CD4-positive, alpha-beta T cell treated with Interleukin-15 for 1 hour (primary cell): ENCODE measurements around the gene RNF220.

Source experiments
- DNase-seq: peaks from one replicate; pipeline ENCODE4 v3.0.0-alpha.2; 2020

The RNF220 gene

DNA sequence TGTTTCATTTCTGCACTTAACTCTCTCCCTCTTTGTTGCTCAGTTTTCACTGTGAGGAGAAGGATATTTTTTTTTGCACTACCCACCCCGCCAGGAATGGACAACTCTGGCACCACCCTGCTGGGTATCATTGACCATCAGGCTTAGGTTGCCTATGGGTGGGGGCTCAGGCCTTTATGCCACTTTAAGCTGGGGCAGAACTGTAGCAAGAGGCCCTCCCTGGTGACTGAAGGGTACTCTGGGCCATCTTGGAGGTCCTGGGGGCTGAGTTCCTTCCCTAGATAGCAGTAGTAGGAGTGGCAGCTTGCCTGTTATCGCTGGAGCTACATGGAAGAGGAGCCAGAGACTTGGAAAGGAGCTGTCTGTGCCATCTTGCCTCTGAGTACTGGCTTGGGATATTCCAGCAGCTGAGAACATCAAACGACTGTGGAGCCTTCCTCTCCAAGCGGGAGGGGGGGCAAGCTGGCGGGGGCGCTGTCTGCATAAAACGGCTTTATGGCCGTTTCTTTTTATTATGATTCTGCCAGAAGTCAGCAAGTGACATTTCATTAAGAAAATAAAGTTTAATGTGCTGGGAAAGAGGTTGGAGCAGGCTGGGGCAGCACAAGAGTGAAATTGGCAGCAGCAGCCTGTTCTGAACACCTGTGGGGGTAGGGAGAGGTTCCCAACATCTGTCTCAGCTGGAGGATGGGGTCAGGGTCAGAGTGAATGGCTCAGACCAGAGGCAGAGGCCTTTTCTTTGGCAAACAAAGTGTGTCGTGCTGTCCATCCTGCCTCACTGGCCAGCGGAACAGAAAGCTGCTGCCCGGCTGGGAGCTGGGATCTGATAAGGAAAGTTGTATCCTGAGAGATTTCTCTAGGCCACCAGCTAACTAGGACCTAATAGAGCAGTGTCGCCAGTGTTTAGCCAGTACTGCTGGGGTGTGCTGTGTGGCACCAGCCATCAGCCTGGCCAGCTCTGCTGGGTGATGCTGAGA lies 236.4 kb downstream of the RNF220 start:
- no peak for DNase-seq

DNA sequence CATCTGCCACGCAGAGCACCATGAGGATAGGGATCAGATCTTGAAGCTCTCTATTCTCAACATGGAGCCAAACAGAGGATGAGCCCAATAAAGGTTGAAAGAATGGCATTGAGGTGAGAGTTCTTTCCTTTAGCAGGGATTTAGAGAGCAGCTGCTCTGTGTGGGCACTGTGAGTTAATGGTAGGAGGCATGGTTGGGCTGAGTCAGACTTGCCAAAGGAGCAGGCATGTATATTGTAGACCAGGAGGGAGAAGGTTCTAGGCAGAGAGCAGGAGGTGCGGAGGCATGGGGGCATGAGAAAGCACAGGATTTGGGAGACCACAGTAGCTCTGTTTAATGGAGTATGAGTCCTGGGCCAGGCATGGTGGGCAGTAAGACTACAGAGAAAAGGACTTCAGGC lies 237.2 kb downstream of the RNF220 start:
- no peak for DNase-seq

DNA sequence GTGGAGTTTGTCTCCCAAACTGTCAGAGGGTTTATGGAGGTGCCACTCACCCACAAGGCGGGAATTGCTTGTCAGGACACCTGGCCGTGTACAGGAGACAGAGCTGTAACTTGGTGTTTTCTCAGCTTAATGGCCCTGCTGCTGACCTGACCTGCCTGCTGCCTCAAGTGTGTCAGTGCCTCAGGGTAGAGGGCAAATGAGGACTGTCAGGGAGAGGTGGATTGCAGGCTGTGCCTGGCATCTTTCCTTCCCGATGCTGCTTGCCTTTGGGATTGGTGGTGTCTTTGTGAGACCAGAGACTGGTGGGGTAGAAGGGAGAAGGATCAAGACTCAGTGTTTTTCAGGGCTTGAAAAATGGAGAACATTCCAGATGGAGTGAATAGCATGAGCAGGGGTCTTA lies 237.9 kb downstream of the RNF220 start:
- no peak for DNase-seq

DNA sequence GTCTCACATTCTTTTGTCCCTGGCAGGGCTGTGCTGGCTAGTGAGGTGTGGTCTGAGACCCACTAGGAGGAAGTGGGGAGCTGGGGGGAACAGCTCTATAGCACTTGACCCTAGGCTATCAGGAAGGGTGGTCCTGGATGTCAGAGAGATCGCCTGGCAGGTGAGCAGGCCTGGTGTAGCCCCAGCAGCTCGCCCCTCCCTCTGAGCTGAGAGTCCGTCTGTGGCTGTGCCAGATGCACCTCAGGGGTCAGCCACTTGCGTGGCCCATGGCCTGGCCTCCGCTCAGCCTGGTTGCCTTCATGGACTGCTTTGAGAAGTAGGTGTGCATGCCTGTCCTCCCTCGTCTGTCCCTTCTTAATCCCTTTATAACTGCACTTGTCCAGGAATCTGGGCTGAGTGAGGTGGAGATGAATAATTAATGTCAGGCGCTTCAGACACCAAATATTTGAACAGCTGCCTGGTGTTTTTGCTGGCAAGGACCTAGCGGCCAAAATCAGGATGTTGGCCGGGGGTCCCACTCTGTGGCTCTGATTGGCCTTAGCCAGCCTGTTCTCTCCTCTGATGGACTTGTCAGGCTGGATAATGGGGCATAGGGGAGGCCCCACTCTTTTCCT lies 238.8 kb downstream of the RNF220 start:
- no peak for DNase-seq

DNA sequence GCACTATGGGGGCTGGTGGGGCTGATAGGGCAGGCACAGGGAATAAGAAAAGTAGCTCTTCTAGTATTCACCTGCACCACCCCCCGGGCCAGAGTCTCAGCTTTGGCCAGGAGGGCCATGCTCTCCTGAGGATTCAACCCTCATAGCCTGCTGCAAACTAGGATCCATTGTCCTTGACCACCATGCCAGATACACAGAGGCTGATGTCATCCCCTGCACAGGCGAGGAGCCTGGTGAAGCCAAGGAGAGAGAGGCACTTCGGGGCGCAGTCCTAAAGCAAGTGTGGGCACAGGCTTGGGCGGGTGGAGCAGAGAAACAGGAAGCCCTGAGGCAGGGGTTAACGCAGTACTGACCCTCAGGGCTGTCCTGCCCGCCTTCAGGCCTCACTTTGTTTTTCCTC lies 239.8 kb downstream of the RNF220 start:
- DNase-seq: no peak

DNA sequence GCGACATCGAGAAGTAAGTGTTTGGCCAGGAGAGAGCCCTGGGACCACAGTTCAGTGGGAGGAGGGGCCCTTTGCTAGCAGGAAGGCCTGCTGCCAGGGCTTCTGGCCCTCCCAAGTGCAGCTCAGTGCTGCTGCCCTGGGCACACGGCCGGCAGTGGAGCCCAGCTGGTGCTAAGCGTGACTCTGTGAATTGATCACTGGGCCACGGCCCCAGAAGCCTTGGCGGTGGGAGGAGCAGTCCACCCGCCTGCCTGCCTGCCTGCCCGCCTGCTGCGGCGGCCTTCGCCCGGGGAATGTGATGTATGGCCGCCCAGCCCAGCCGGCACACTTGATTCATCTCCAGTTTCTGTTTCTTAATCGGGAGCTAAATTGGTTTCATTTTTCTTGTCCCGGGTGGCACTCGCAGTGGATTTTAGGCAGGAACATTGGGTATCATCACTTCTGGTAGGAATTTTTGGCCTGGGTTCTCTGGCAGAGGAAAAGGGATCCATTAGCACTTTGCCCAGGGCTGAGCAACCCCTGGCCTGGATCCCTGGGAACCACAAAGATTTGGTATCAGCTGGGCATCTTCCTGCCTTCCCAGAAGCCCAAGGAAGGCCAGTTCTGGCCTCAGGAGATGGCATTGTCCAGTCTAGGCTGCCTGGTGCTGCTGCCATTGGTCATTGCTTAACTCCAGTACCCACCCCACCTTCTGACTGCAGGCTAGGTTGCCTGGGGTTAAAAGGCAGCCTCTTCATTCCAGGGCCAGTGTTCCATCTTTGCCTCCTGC lies 240.6 kb downstream of the RNF220 start:
- no peak for DNase-seq

DNA sequence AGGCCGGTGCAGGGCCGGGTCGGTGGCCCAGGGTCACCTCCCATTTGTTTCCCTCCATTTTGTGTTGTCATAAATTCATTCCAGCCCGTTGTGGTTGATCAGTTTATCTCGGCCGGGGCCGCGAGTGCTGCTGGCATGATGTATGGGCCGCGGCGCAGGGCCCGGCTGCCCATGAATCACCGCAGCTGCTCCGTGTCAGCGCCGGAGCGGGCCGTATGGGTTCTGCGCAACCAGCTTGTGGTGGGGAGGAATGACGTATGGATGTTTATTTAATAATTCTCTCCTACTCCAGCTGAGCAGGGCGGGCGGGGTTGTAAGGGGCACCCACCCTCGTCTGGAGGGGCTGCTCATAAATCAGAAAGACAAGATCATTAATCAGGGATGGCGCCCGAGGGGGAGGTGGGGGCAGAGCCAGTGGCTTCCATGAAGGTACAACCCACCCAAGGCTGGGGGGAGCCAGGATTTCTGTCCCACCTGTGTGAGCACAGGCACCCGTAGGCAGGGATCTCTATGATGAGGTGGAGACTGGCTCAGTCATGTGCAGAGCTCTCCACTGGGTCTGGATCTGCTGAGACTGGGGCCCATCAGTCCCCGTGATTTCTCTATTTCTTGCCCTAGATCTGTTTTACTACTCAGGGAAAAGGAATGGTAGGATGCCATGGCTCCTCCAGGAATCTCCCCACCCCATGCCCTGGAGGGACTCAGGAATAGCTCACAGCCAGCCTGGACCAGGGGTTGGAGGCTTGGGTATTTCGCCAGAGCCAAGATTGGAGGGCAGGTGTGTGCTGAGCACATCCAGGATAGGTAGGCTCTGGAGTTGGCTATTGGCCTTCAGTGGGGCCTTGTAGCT lies 241.4 kb downstream of the RNF220 start:
- DNase-seq: no peak

DNA sequence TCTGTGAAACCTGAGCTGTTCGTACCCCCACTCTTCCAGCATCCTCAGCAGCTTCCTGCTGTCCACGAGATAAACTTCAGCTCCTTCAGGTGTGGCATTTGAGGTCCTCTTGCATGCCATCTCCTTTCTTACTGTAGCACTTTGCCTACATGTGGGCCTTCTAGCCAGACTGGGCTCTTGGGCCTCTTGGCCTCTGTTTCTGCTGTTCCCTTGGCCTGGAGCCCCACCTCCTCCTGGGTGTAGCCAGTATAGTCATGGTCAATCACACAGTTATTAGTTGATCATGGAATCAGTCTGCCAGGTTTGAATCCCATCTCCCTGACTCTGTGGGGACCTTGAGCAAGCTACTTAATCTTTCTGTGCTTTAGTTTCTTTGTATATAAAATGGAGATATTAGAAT lies 242.8 kb downstream of the RNF220 start:
- no peak for DNase-seq

DNA sequence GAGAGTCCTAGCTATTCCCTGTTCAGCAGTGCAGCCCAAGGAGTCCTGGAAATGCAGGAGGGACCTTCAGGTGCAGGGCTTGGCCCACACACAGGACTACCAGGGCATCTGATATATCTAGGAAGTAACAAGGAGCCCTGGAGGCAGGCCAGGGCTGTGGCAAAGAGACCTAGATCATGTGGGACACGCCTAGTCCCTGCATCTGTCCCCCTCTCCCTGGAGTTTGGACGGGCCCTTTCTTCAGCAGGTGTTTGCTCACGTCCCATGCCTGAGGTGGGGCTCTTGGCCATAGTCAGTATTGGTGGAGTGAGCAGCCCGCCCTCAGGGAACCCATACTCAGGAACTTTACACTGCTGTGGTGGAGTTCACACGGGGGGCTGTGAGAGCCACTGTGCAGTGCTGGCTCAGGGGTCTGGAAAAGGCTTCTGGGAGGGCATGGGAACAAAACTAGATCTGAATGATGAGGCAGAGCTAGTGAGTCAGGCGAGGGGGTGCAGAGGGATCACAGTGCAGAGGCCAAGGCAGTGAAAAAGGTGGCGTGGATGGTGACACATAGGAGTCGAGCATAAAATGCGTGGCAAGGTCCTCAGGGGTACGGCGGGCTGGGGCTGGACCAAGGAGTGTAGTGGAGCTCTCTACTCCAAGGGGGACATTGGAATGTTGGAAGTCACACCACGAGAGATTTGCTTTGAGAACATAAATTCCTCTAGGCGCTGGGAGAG lies 243.6 kb downstream of the RNF220 start:
- no peak for DNase-seq

DNA sequence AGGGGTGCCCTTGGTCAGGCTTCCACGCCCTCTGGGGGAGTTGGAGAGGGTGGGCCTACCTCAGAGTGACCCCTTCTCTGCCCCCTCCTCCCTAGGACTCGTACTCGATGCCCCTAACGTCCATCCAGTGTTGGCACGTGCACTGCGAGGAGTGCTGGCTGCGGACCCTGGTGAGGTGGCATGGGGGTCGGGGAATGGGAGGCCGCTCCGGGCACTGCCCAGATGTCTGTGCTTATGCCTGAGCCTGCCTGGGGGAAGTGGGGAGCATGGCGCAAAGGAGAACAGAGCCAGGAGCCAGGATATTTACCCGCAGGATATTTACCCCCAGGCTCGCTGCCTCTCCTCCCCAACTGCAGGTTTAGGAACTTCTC lies 244.7 kb downstream of the RNF220 start:
- no peak for DNase-seq

DNA sequence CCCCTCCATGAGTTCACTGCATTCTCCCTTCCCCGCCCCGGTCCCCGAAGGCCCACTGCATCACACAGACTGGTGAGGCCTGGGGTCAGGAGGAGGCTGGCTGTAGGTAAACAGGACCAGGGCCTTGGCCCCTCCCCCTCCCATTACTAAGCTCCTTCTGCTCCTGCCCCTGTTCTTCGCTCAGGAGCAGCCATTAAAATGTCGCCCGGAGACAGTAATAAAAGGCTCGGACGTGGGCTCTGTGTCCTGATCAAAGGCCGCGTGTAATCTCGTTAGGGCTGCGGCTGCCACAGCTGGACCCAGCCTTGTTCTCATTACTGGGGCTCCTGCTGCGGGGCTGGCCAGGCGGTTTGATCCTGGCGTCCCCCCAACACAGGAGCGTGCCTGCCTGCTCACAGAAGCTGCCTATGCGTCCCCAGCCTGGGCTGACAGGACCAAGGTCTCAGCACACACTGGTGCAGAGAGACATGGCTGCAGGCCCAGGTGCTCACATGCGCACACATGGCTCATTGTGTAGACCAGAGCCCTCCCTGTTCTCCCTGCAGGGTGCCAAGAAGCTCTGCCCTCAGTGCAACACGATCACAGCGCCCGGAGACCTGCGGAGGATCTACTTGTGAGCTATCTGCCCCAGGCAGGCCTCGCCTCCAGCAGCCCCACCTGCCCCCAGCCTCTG lies 245.2 kb downstream of the RNF220 start:
- DNase-seq: no peak

DNA sequence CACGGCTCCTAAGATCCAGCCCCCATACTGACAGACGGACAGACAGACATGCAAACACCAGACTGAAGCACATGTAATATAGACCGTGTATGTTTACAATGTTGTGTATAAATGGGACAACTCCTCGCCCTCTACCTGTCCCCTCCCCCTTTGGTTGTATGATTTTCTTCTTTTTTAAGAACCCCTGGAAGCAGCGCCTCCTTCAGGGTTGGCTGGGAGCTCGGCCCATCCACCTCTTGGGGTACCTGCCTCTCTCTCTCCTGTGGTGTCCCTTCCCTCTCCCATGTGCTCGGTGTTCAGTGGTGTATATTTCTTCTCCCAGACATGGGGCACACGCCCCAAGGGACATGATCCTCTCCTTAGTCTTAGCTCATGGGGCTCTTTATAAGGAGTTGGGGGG lies 246.0 kb downstream of the RNF220 start:
- DNase-seq: no peak

DNA sequence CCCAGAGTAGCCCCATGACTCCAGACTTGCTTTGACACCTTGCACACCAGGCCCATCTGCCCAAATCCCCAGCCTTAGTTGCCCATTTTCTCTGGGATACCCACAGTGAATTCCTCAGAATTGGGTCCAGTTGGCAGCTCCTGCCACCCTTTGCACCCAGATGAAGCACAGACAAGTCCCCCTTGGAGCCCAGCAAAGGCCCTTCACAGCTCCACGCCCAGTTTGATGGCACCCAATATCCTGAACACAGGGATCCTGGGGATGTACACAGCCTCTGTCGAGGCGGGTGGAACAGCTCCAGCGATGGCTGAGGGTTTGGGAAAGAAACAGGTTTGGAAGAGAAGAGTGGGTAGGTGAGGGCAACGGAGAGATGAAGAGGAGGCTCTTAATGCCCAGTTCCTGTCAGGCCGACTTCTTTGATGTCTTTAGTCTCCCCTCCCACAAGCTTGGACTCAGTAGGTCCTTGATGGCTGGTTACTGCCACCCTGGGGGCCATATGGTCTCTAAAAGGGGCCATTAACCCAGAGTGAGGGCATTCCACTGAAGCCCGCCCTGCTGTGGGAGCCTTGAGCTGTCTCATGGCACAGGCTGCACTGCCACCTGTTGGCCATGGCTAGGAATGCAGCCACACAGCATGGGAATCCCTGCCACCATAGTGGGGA lies 247.5 kb downstream of the RNF220 start:
- peak; percentile 65 for DNase-seq

DNA sequence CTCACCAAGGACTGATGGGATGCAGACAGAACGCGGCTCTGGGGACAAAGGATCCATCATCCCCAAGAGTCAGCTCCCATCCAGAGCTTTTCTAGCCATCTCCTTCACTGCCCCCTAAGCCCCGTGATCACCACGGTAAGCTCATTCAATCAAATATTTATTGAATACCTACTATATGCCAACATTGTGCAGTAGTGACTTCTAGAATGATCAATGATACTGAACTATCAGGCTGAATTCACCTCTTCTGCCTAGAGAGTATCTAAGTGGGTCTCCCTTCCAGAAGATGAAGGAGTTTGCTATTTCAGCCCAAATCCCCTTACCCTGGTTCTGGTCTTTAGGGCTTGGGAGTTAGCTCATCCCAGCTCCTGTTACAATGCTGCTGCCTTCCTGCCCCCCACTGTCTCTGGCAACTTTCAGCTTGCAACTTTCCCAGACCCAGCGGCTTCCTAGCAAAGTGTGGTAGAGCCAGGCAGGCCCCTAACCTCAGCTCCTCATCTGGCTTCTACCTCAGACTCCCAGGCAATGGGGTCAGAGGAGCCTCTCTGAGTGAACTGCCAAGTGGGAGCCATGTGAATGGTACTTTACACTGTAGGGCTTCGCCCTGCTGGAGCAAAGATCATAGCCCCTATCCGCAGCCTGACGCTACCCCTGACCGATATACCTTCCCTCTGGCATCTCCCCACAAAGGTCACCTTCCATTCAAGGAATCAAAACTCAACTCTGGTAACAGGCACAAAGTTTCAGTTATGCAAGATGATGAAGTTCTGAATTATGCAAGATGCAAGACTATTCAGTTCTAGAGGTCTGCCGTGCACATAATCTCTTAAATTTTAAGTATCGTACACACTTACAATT lies 248.3 kb downstream of the RNF220 start:
- DNase-seq: no peak

DNA sequence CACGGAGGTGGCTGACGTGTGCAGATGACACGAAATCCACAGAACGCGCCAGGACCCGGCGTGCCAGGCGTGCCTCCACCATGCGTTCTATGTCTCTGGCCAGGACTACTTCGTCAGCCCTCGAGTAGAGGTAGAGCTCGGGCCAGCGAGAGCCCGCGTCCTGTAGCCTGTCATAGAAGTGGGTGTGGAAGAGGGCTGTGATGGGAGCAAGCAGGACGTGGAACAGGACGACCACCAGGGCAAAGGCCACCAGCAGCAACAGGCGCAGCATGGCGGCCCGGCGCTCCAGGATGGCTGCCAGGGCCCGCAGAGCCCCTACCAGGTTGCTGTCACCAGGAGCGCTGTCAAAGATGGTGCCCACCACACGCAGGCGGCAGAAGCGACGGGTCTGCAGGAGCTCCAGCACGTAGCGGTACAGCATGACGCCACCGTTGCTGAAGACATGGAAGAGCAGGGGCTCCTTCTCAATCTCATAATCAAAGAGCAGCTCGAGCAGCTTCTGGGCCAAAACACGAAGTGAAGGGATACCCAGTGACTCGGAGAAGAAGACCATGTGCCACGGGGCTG lies 249.6 kb downstream of the RNF220 start:
- no peak for DNase-seq

DNA sequence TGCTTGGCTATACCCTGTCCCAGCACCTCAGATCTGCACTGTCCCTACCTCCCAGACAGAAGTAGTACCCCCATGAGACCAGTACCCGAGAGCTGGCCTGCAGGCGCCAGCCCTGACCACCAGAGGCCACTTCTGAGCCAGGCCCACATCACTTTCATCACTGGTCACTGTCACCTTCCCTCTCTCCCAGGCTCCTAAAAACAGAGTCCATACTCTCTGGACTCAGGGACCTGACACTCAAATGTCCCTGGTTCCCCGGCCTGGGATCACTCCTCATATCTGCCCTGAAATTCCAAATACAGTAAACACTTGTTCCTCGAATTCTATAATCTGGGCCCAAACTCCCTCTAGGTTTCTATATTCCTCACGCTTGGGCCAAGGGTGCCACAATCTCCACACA lies 250.6 kb downstream of the RNF220 start:
- no peak for DNase-seq

DNA sequence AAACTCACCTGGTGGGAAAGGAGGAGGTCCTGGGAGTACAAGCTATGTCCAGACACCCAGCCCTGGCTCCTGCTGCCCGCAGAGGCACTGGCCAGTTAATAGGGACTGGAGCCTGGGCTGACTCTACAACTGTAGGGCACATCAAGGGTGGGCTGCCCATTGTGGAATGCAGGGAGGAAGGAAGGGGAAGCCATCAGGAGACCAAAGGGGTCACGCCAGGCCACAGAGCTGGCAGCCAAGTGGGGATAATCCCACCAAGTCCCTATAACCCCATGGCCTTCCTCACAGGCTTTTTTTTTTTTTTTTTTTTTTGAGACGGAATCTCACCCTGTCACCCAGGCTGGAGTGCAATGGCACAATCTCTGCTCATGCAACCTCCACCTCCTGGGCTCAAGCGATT lies 254.5 kb downstream of the RNF220 start:
- DNase-seq: no peak

DNA sequence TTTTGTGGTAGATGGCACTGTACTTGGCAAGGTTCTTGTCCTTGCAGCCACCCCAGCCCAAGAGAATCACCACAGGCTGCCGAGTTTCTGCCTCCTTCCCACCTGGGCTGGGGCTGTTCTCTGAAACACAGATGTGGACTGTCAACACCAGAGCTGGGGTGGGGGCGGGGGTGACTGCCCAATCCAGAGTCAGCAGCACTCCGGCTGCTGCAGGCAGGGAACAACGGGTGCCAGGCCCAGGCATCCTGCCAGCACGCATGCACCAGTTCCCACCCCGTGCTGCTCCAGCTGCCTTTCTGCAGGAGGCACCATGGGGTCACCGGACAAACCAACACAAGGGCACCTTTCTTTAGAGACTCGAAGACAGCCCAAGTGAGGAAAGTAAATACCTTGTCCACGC lies 255.1 kb downstream of the RNF220 start:
- DNase-seq: no peak
